Tibial nerve (tissue), 4 donors: Measurements from ENCODE around the gene ICA1. TPM values are rescaled to one million over a fixed set of nuclear protein-coding genes. Genes with fewer than 3 reads are reported as not detected.
A peak's percentile ranks its signal among the peaks of the same experiment; 100 is the strongest.

ENCODE experiments used
- DNase-seq, 2 donors: peaks; one replicate each; pipeline ENCODE4 v3.0.0-alpha.2; 2019; ENCODE audit warnings: low spot score in 2 of 2
- H3K27ac ChIP-seq, 4 donors: fragments of 200-600 bp; sonication (generic) in 3 of 4; one replicate each; pipeline ENCODE4 v1.5.1; 2017 to 2019; ENCODE audit warnings: mild to moderate bottlenecking in 1 of 4
- H3K27me3 ChIP-seq, 2 donors: fragments of 200-600 bp; sonication (generic) in 1 of 2; one replicate each; pipeline versions ENCODE4 v1.5.1 to v1.6.0; 2017 to 2019
- H3K36me3 ChIP-seq, 3 donors: fragments of 200-600 bp; sonication (generic); one replicate each; pipeline ENCODE4 v1.5.1; 2018 to 2019
- H3K4me1 ChIP-seq, 4 donors: fragments of 200-600 bp; sonication (generic) in 3 of 4; one replicate each; pipeline ENCODE4 v1.5.1; 2017 to 2019
- H3K4me3 ChIP-seq, 4 donors: fragments of 200-600 bp; sonication (generic) in 3 of 4; one replicate each; pipeline ENCODE4 v1.5.1; 2017 to 2019; ENCODE audit warnings: mild to moderate bottlenecking in 1 of 4, moderate library complexity in 1 of 4
- H3K9me3 ChIP-seq, 4 donors: fragments of 200-600 bp; sonication (generic) in 3 of 4; one replicate each; pipeline ENCODE4 v1.5.1; 2017 to 2019
- EP300 ChIP-seq, 2 donors: sonication (generic); formaldehyde crosslinking; IDR thresholded peaks; one replicate each; pipeline ENCODE4 v1.6.1; 2017; ENCODE audit warnings: antibody characterized with exemption in 2 of 2, mild to moderate bottlenecking in 1 of 2
- POLR2A ChIP-seq, 2 donors: fragments of 450-650 bp; IDR thresholded peaks; one replicate each; pipeline ENCODE4 v1.6.1; 2017; ENCODE audit warnings: antibody characterized with exemption in 2 of 2, mild to moderate bottlenecking in 2 of 2, moderate library complexity in 2 of 2
- WGBS, 2 donors: methylation state at CpG; one replicate each; pipeline ENCODE4 v1.1.5; 2018; 5-methylcytosine and 5-hydroxymethylcytosine counted together
- total RNA-seq, 4 donors: library from RNA; depleted of rRNA; stranded (reverse); fragments of >200 nt; gene quantifications; one replicate each; pipeline ENCODE4 v1.1.0, GENCODE V29; 2016
- TF ChIP-seq, protein P1 (sequence below), 5 experiments: fragments of 200-600 bp in 3 of 5; fragments of 450-650 bp in 2 of 5; sonication (generic) in 3 of 5; IDR thresholded peaks; one replicate each; pipeline ENCODE4 v1.5.1; 2016 to 2019; ENCODE audit warnings: antibody characterized with exemption in 5 of 5, mild to moderate bottlenecking in 3 of 5, moderate library complexity in 2 of 5

Gene ICA1
- total RNA-seq, 4 donors from 2014 or later: 12.8 to 27.3 (median 20.5) TPM

DNA sequence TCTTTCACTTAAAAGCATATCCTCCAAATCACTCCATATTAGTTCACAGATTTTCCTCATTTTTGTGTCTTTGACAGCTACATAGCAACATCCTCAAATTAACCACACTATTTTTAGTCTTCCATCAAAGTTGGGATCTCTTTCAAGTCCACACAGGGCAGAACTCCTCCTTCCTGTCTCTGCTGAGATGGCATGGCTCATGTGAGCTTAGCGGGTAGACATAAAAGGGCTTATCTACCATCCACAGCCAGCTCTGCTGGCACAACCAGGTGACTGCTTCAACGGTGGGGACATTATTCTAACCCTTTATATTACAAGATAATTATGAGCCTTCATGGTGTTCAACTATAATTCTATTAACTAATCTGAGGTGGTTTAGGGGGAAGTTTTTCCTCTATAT is 35.5 kb downstream of the ICA1 start:
- Histone ChIP-seq H3K36me3 (no peaks in the 10 kb centered on the region), H3K4me1 (no peaks in the 10 kb centered on the region), H3K4me3 (no peak overlapping the region), H3K9me3 (no peaks in the 10 kb centered on the region), H3K27ac (no peak overlapping the region), H3K27me3 (no peaks in the 10 kb centered on the region)
- no peak for TF ChIP-seq POLR2A (IDR thresholded peaks at IDR 0.05)
- TF ChIP-seq EP300 (IDR thresholded peaks at IDR 0.05): no peak
- TF ChIP-seq, protein P1, sequence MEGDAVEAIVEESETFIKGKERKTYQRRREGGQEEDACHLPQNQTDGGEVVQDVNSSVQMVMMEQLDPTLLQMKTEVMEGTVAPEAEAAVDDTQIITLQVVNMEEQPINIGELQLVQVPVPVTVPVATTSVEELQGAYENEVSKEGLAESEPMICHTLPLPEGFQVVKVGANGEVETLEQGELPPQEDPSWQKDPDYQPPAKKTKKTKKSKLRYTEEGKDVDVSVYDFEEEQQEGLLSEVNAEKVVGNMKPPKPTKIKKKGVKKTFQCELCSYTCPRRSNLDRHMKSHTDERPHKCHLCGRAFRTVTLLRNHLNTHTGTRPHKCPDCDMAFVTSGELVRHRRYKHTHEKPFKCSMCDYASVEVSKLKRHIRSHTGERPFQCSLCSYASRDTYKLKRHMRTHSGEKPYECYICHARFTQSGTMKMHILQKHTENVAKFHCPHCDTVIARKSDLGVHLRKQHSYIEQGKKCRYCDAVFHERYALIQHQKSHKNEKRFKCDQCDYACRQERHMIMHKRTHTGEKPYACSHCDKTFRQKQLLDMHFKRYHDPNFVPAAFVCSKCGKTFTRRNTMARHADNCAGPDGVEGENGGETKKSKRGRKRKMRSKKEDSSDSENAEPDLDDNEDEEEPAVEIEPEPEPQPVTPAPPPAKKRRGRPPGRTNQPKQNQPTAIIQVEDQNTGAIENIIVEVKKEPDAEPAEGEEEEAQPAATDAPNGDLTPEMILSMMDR (IDR thresholded peaks at IDR 0.05): no peak
- WGBS, 2 donors: 62 to 78% methylated on average over 2 of the region's 2 CpGs
- DNase-seq: no peak

DNA sequence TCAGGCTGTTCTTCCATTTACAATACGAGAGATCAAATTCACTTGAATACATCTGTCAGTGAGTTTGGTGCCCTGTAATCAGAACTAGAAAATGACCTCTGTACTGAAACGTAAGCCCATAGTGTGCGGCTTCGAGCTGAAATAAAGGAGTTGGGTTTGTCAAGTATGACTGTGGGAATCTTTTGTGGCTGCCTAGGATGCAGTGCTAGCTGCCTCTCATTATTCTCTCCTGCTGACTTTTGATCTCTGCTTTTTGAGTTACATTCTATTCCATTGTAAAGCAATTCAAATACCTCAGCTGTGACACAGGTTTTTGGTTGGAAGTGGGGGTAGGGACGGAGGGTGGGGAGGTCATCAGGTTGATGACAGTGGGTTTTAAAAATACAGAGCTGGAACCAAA is 40.4 kb downstream of the ICA1 start:
- H3K4me1 ChIP-seq: peaks cover 0 to 4% (median 0%) of the 10 kb centered on the region in 4 donors
- TF ChIP-seq EP300 (IDR thresholded peaks at IDR 0.05) (no peak), POLR2A (IDR thresholded peaks at IDR 0.05) (no peak)
- TF ChIP-seq, protein P1 (IDR thresholded peaks at IDR 0.05): no peak
- no peaks in the 10 kb centered on the region for H3K36me3 ChIP-seq
- no peak overlapping the region for H3K27ac ChIP-seq
- no peaks in the 10 kb centered on the region for H3K27me3 ChIP-seq
- H3K4me3 ChIP-seq: no peak overlapping the region
- no peak for DNase-seq
- WGBS, 2 donors: 76 to 81% methylated on average over 5 of the region's 5 CpGs
- no peaks in the 10 kb centered on the region for H3K9me3 ChIP-seq

DNA sequence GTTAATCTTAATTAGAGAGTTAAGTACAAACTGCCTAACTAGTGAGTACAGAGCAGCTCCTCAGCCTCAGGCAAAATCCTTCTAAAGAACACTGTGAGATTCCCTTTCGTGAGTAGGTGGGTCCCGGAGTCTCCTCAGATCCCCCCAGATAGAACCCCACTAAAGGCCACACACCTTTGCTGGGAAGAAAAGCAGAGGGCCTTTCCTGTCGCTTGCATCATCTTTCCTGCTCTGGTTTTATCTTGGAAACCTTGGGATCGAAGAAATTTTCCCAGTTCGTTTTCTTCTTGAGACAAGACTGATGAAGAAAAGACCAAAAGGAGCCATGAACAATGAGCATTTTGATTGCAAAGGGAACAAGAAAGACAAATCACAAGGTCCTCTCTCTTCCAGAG is 40.9 kb downstream of the ICA1 start:
- 81 to 85% methylated on average over 5 of the region's 5 CpGs for WGBS, 2 donors
- no peaks in the 10 kb centered on the region for H3K36me3 ChIP-seq
- TF ChIP-seq POLR2A (IDR thresholded peaks at IDR 0.05): no peak
- TF ChIP-seq, protein P1 (IDR thresholded peaks at IDR 0.05): no peak
- H3K4me3 ChIP-seq: no peak overlapping the region
- peaks cover 0 to 4% (median 0%) of the 10 kb centered on the region in 4 donors for H3K4me1 ChIP-seq
- no peaks in the 10 kb centered on the region for H3K9me3 ChIP-seq
- no peak for DNase-seq
- no peak overlapping the region for H3K27ac ChIP-seq
- H3K27me3 ChIP-seq: no peaks in the 10 kb centered on the region

DNA sequence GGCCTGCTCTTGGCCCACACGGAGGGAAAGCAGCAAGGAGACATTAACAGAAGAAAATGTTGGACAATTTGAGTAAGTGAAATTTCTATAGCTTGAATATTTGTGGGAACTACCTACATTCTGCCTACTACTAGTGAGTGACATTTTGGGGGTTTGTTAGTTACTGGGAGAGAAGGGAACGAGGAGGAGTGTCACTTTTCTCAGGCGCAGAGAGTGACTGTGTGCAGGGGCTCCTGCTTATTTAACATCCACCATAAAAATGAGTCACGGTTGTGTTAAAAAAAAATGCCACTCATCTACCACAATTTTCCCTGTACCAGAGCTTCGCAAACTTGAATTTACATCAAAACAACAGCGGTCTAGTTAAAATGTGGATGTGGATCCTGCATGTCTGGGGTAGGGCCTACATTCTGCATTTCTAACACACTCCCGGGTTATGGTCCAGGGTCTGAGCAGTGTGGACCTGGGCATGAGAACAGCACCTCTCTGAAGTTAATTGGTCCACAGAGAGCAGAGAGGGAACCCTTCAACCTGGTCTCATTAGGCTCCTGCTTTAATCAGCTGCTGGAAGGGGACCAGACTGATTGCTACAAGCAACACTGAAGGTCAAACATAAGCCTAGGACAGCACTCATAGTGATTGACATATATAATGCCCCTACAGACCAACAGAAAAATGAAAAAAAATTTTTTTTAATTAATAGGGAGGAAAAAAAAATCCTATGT is 41.4 kb downstream of the ICA1 start:
- DNase-seq: no peak
- Histone ChIP-seq H3K4me3 (no peak overlapping the region), H3K9me3 (no peaks in the 10 kb centered on the region), H3K4me1 (peaks cover 0 to 4% (median 0%) of the 10 kb centered on the region in 4 donors), H3K36me3 (no peaks in the 10 kb centered on the region), H3K27ac (no peak overlapping the region), H3K27me3 (no peaks in the 10 kb centered on the region)
- TF ChIP-seq EP300 (IDR thresholded peaks at IDR 0.05) (no peak), POLR2A (IDR thresholded peaks at IDR 0.05) (no peak)
- TF ChIP-seq, protein P1 (IDR thresholded peaks at IDR 0.05): no peak
- WGBS, 2 donors: 83 to 84% methylated on average over 7 of the region's 7 CpGs

DNA sequence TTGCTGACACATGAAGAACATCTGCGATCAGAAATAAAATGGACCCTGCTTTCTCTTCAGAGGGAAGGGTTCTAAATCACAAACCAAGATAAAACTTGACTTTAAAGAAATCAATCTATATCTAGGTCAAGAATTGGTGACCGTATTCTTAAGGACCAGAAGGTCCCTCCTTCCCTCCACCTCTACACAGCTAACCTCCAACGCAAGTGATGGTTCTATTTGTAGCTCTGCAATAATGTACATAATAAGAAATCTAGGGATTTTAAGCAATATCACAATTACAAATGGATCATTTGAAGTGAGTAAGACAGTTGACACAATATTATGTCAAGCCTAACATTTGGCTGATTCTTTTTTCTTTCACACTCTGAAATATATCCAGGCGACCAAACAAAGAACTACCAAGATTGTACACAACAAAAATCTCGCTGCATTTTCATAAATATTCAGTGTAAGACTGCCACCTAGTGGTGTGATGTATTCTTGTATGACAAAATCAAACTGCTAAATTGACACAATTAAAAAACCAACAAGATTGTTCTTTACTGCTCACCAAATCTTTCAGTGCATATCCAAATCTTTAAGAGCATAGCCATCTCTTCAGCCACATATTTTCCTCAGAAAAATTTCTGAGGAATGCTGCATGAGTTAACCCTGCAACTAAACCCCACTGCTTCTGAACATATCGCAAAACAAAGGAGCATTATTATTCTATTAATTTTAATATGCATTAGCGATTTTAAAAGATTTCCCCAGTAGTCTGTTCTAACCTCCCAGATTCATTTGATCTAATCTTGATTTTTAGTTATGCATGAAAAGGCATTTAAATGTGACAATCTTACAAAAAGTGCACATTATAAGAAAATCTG is 44.5 kb downstream of the ICA1 start:
- Histone ChIP-seq H3K9me3 (no peaks in the 10 kb centered on the region), H3K27ac (no peak overlapping the region), H3K4me3 (no peak overlapping the region), H3K27me3 (no peaks in the 10 kb centered on the region), H3K36me3 (no peaks in the 10 kb centered on the region), H3K4me1 (peaks cover 0 to 7% (median 0%) of the 10 kb centered on the region in 4 donors)
- no peak for TF ChIP-seq POLR2A (IDR thresholded peaks at IDR 0.05)
- TF ChIP-seq, protein P1 (IDR thresholded peaks at IDR 0.05): peak; percentile 56 to 82 (median 80)
- TF ChIP-seq EP300 (IDR thresholded peaks at IDR 0.05): no peak
- DNase-seq: peak in 1 of 2 donors; percentile 86
- 41% methylated on average over 7 of the region's 7 CpGs for WGBS, 2 donors
